ENCODE data around the gene ZMIZ1.

DNA sequence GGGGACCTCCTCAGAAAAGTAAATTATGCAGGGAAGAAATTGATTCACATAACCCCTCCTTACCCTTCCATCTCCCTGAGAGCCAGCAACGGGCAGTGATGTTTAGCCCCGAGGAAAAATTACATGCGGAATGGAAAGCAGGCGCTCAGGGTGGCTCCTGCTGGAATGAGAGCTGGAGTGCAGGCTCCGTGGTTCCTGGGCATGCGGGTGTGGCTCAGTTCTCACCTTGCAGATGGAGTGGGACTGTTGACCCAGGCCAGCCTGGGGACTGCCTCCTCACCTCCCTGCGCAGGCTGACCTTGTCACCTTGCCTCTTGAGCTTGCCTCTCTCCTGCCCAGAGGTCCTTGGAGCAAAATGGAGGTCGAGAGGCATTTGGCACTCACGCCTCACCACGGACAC, 195.2 kb downstream of the ZMIZ1 start:
- TF ChIP-seq, protein P1, sequence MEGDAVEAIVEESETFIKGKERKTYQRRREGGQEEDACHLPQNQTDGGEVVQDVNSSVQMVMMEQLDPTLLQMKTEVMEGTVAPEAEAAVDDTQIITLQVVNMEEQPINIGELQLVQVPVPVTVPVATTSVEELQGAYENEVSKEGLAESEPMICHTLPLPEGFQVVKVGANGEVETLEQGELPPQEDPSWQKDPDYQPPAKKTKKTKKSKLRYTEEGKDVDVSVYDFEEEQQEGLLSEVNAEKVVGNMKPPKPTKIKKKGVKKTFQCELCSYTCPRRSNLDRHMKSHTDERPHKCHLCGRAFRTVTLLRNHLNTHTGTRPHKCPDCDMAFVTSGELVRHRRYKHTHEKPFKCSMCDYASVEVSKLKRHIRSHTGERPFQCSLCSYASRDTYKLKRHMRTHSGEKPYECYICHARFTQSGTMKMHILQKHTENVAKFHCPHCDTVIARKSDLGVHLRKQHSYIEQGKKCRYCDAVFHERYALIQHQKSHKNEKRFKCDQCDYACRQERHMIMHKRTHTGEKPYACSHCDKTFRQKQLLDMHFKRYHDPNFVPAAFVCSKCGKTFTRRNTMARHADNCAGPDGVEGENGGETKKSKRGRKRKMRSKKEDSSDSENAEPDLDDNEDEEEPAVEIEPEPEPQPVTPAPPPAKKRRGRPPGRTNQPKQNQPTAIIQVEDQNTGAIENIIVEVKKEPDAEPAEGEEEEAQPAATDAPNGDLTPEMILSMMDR (IDR thresholded peaks at IDR 0.05), result no peak
- no peak for TF ChIP-seq POLR2A (IDR thresholded peaks at IDR 0.05)

All from body of pancreas (tissue), 4 donors.